ENCODE measurements around the gene RPS21. TPM values are rescaled to one million over a fixed set of nuclear protein-coding genes. Genes with fewer than 3 reads are reported as not detected.
"Not testable (repeated sequence)": the region's sequence is repeated elsewhere in the genome, so short reads cannot be mapped to it uniquely, and the experiment has no call there.

Gene RPS21
- total and polyA plus RNA-seq, 12 donors = 438 to 4,794 (median 1,602) TPM

DNA sequence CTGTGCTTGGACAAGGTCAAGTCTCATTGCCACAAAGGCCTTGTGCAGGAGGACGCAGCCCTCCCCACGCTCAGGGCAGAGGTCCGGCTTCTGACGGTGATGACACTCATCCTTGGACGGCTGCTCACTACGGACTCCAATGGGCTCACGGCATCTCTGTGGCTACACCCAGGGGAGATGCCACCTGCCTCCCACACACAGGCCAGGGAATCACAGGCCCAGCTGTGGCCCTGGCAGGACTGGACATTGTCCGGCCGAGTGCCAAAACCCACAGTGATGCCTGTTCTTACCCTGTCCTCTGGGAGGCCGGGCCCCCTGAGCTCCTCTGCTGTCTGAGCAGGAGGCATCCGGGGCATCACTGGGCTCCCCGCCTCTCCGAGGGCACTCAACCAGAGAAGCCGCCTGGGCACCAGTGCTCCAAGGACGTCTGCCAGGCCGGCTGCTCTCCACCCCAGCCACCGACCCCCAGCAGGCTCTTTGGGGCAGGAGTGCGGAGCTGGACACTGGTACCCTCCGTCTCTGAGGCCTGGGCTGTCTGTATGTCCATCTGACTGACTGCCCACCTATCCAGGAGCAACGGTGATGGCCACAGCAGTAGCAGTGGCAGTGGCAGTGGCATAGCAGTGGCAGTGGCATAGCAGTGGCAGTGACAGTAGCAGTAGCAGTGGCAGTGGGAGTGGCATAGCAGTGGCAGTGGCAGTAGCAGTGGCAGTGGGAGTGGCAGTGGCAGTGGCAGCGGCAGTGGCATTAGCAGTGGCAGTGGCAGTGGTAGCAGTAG, 38.6 kb downstream of the RPS21 start:
- Histone ChIP-seq H3K27me3 (no peaks in the 10 kb centered on the region), H3K27ac (no peak overlapping the region), H3K9me3 (replicated peaks in 1 of 3) (no peaks in the 10 kb centered on the region), H3K4me1 (replicated peaks in 1 of 2) (no peaks in the 10 kb centered on the region), H3K36me3 (replicated peaks in 1 of 2) (no peaks in the 10 kb centered on the region), H3K4me3 (no peak overlapping the region)
- intact Hi-C loops (cut with DNase I) = loop anchor here in 1 of 2 donors (5.0 kb wide), 1 partner anchor 187 kb away; no protein-coding TSS in a partner anchor
- no peak for DNase-seq
- TF ChIP-seq POLR2A (IDR thresholded peaks at IDR 0.05) = no peak
- TF ChIP-seq, protein P1, sequence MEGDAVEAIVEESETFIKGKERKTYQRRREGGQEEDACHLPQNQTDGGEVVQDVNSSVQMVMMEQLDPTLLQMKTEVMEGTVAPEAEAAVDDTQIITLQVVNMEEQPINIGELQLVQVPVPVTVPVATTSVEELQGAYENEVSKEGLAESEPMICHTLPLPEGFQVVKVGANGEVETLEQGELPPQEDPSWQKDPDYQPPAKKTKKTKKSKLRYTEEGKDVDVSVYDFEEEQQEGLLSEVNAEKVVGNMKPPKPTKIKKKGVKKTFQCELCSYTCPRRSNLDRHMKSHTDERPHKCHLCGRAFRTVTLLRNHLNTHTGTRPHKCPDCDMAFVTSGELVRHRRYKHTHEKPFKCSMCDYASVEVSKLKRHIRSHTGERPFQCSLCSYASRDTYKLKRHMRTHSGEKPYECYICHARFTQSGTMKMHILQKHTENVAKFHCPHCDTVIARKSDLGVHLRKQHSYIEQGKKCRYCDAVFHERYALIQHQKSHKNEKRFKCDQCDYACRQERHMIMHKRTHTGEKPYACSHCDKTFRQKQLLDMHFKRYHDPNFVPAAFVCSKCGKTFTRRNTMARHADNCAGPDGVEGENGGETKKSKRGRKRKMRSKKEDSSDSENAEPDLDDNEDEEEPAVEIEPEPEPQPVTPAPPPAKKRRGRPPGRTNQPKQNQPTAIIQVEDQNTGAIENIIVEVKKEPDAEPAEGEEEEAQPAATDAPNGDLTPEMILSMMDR (IDR thresholded peaks at IDR 0.05) = no peak
- WGBS, 4 donors = 79 to 88% (median 84%) methylated on average over 2 to 21 of the region's 21 CpGs

DNA sequence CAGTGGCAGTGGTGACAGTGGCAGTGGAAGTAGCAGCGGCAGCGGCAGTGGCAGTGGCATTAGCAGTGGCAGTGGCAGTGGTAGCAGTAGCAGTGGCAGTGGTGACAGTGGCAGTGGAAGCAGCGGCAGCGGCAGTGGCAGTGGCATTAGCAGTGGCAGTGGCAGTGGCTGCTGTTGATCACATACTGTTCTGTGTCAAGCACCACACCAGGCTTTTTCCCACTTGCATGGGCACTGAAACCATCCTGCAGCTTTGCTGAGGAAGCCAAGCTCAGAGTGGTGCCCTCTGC, 39.1 kb downstream of the RPS21 start:
- not testable (repeated sequence) for H3K27ac ChIP-seq; DNase-seq; H3K9me3 ChIP-seq (replicated peaks in 1 of 3); H3K4me1 ChIP-seq (replicated peaks in 1 of 2); H3K36me3 ChIP-seq (replicated peaks in 1 of 2); H3K4me3 ChIP-seq; H3K27me3 ChIP-seq
- WGBS, 4 donors = 91 to 97% (median 93%) methylated on average over 4 of the region's 4 CpGs
- intact Hi-C loops (cut with DNase I) = loop anchor here in 1 of 2 donors (5.0 kb wide), 1 partner anchor 186 kb away; no protein-coding TSS in a partner anchor

DNA sequence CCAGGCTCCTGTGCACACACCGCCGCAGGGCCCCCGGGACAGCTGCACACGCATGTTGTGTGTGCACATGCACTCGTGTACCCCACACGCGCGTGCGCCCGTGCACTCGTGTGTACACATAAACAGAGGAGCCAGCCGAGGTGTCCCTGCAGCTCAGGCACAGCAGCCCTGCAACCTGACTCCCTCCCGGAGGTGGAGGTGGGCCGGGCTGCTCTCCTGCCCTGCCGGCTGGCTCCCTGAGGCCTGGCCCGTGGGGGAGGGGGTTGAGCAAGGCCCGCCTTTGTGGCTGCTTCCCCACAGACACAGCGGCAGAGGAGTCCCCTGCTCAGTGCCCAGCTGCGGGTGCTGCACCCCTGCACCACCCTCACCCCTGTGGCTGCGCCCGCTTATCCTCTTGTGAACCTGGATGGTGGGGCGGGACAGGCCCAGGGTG, 39.8 kb downstream of the RPS21 start:
- no peaks in the 10 kb centered on the region for H3K4me1 ChIP-seq (replicated peaks in 1 of 2)
- DNase-seq = no peak
- no peak for TF ChIP-seq POLR2A (IDR thresholded peaks at IDR 0.05)
- TF ChIP-seq, protein P1 (IDR thresholded peaks at IDR 0.05) = no peak
- H3K4me3 ChIP-seq = no peak overlapping the region
- 82 to 92% (median 84%) methylated on average over 10 to 22 of the region's 22 CpGs; no CpG with 5 or more reads in 1 of the 4 donors for WGBS, 4 donors
- no peaks in the 10 kb centered on the region for H3K9me3 ChIP-seq (replicated peaks in 1 of 3)
- H3K27me3 ChIP-seq = no peaks in the 10 kb centered on the region
- no peak overlapping the region for H3K27ac ChIP-seq
- H3K36me3 ChIP-seq (replicated peaks in 1 of 2) = no peaks in the 10 kb centered on the region
- intact Hi-C loops (cut with DNase I) = loop anchor here in 1 of 2 donors (5.0 kb wide), 1 partner anchor 186 kb away; no protein-coding TSS in a partner anchor

DNA sequence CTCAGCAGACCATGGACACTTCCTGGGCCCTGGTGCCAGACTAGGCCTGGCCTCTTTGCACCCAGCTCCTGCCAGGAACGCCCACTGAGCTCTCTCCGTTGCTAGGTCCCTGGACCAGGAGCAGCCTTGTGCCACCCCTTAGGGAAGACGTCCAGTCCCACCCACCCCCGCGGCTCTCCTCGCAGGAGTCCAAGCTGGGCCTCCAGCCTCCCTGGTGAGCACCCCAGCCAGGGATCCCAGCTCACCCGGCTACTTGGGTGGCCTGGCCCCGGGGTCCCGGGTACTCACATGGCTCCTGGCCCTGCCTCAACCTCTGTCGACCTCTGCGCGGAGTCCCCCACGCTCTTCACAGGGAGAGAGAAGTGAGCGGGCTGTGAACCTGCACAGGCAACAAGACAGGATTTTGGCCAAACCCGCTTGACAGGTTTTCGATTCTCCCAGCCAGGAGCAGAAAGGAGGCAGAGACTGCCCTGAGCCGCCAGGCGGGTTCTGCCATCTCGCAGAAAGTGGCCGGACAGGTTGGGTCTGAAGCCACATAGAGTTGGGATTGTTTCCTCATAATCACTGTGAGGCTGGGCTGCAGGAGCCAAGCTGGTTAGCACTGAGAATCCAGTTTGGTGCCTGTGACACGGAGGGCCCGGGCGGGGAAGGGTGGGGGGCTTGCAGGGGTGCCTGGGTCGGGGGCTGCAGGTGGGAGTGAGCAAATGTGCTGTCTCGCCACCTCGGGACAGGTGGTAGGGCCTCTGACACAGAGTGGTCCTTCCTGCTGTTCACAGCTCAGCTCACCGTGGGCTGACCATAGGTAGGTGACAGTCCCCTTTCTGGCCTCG, 40.5 kb downstream of the RPS21 start, which contains the start of gene RBBP8NL:
Gene RBBP8NL (minus strand): TSS at position 368 of the 830 bp plus-strand sequence. CDS start 7,892 bp downstream, outside the sequence.
- no peak for TF ChIP-seq POLR2A (IDR thresholded peaks at IDR 0.05)
- TF ChIP-seq, protein P1 (IDR thresholded peaks at IDR 0.05) = no peak
- H3K27me3 ChIP-seq = no peaks in the 10 kb centered on the region
- intact Hi-C loops (cut with DNase I) = loop anchor here in 1 of 2 donors (5.0 kb wide), 1 partner anchor 185 kb away; no protein-coding TSS in a partner anchor

More for the DNA sequence above, 40.5 kb downstream of the RPS21 start, which contains the start of gene RBBP8NL:
- H3K4me1 ChIP-seq (replicated peaks in 1 of 2) = no peaks in the 10 kb centered on the region
- no peak for DNase-seq
- H3K9me3 ChIP-seq (replicated peaks in 1 of 3) = no peaks in the 10 kb centered on the region
- no peaks in the 10 kb centered on the region for H3K36me3 ChIP-seq (replicated peaks in 1 of 2)
- 72 to 86% (median 79%) methylated on average over 13 to 28 of the region's 28 CpGs for WGBS, 4 donors
- H3K4me3 ChIP-seq = no peak within 1 kb of the TSS
- H3K27ac ChIP-seq = no peak within 1 kb of the TSS

Data from adrenal gland (tissue), 12 donors.